Uterus (tissue), 2 donors: ENCODE results near the gene CDKAL1.

ENCODE experiments used
- CTCF ChIP-seq, 4 experiments: fragments of 200-600 bp in 2 of 4; fragments of 450-650 bp in 2 of 4; sonication (generic) in 2 of 4; IDR thresholded peaks; one replicate each; pipeline ENCODE4 v1.5.1; 2016 to 2019; ENCODE audit warnings: antibody characterized with exemption in 4 of 4, mild to moderate bottlenecking in 2 of 4, moderate library complexity in 1 of 4
- POLR2A ChIP-seq, 2 donors: fragments of 450-650 bp; IDR thresholded peaks; one replicate each; pipeline ENCODE4 v1.6.1; 2016; ENCODE audit warnings: antibody characterized with exemption in 2 of 2, mild to moderate bottlenecking in 1 of 2, moderate library complexity in 1 of 2

GRCh38 chr6:21199262-21199661 lies 665.0 kb downstream of the CDKAL1 start:
- TF ChIP-seq CTCF (IDR thresholded peaks at IDR 0.05) (no peak), POLR2A (IDR thresholded peaks at IDR 0.05) (no peak)
